GM12878 (cell line): ENCODE results near the gene ACTR5. TPM values are rescaled to one million over a fixed set of nuclear protein-coding genes. Genes with fewer than 3 reads are reported as not detected.

Experiments
- ATAC-seq: fragments of 200-7000 bp; cut with Tn5 transposase; 3 replicates; pipeline ENCODE4 v1.9.1; 2020; ENCODE audit warnings: mild to moderate bottlenecking, moderate library complexity
- BruUV-seq: library from RNA; stranded (reverse); fragments of 400-500 nt; replicated peaks from 2 replicates; lab custom pipeline; 2021; lab: Mats Ljungman, UMichigan
- CTCF ChIA-PET: fragments of 300-600 bp; sonication (Branson Sonifier 250); formaldehyde crosslinking; extraction: SDS; loops from one replicate; lab custom pipeline; 2021; ENCODE audit warnings: inconsistent platforms; lab: Yijun Ruan, JAX
- POLR2A ChIA-PET: fragments of 350-600 bp; formaldehyde crosslinking; extraction: SDS; loops from one replicate; lab custom pipeline; 2021; ENCODE audit warnings: inconsistent platforms; lab: Charles Lee
- RAD21 ChIA-PET: fragments of 300-600 bp; sonication (Branson Sonifier 250); formaldehyde crosslinking; loops from one replicate; lab custom pipeline; 2023; ENCODE audit warnings: antibody characterized with exemption; ENCODE audit not compliant: unreplicated experiment; lab: Charles Lee
- SMC1A ChIA-PET: fragments of 300-600 bp; sonication (Branson Sonifier 250); formaldehyde crosslinking; loops from one replicate; lab custom pipeline; 2023; ENCODE audit not compliant: unreplicated experiment, uncharacterized antibody; lab: Charles Lee
- DNase-seq: peaks from one replicate; pipeline ENCODE4 v3.0.0-alpha.2; 2011; ENCODE audit warnings: low read depth, low spot score
- FAIRE-seq: peaks from 3 replicates; lab custom pipeline; 2011; peaks lifted over from hg19 to GRCh38; lab: Jason Lieb, UNC
- H2AFZ ChIP-seq: 2 replicates; pipeline ENCODE4 v1.6.0; 2011; ENCODE audit warnings: low read depth, low read length, control low read depth; ENCODE audit not compliant: control insufficient read depth
- H3K27ac ChIP-seq: 2 replicates; pipeline ENCODE4 v1.5.1; 2011; ENCODE audit warnings: control low read depth; ENCODE audit not compliant: control insufficient read depth, insufficient read depth
- H3K27me3 ChIP-seq, 2 experiments: replicated peaks in 1 of 2; 2 replicates each; pipeline versions ENCODE4 v1.6.0 to v1.6.1; 2011; ENCODE audit warnings: low read length in 1 of 2; ENCODE audit not compliant: control insufficient read depth in 2 of 2, insufficient read depth in 2 of 2
- H3K36me3 ChIP-seq, 2 experiments: 2 replicates each; pipeline ENCODE4 v1.5.1; 2011; ENCODE audit warnings: low read length in 1 of 2; ENCODE audit not compliant: control insufficient read depth in 2 of 2, insufficient read depth in 2 of 2
- H3K4me1 ChIP-seq: 2 replicates; pipeline ENCODE4 v1.6.1; 2011; ENCODE audit warnings: mild to moderate bottlenecking, low read length, moderate library complexity, mixed read lengths; ENCODE audit not compliant: control insufficient read depth, insufficient read depth
- H3K4me2 ChIP-seq: 2 replicates; pipeline ENCODE4 v1.6.0; 2011; ENCODE audit warnings: control low read depth; ENCODE audit not compliant: control insufficient read depth, insufficient read depth
- H3K4me3 ChIP-seq: fragments of 200-600 bp; sonication (generic); 2 replicates; pipeline ENCODE4 v1.5.1; 2016
- H3K79me2 ChIP-seq: 2 replicates; pipeline ENCODE4 v1.6.0; 2011; ENCODE audit warnings: low read length; ENCODE audit not compliant: control insufficient read depth, insufficient read depth
- H3K9ac ChIP-seq: 2 replicates; pipeline ENCODE4 v1.8.0; 2011; ENCODE audit warnings: low read length, control low read depth, mixed read lengths; ENCODE audit not compliant: control insufficient read depth, insufficient read depth
- H3K9me3 ChIP-seq: replicated peaks from 3 replicates; pipeline ENCODE4 v1.5.1; 2011; ENCODE audit warnings: mild to moderate bottlenecking, low read length; ENCODE audit not compliant: control insufficient read depth, insufficient read depth
- H4K20me1 ChIP-seq: 2 replicates; pipeline ENCODE4 v1.6.0; 2011; ENCODE audit not compliant: control insufficient read depth, insufficient read depth
- CBX5 ChIP-seq: sonication (generic); IDR thresholded peaks from 2 replicates; pipeline ENCODE4 v1.6.1; 2016; ENCODE audit warnings: low read depth, moderate library complexity, mild to moderate bottlenecking, inconsistent platforms
- GABPA ChIP-seq: IDR thresholded peaks from 2 replicates; pipeline ENCODE4 v1.6.1; 2014; ENCODE audit warnings: antibody characterized with exemption, low read depth, mild to moderate bottlenecking, inconsistent platforms
- HDAC6 ChIP-seq: fragments of 200-600 bp; sonication (generic); IDR thresholded peaks from one replicate; pipeline ENCODE4 v1.8.0; 2017; ENCODE audit warnings: antibody characterized with exemption; ENCODE audit not compliant: unreplicated experiment
- RAD21 ChIP-seq: IDR thresholded peaks from 2 replicates; pipeline ENCODE4 v1.6.1; 2011; ENCODE audit warnings: mild to moderate bottlenecking, low read depth, low read length, moderate library complexity; ENCODE audit not compliant: insufficient read depth
- SMC3 ChIP-seq: IDR thresholded peaks from 2 replicates; pipeline ENCODE4 v1.6.1; 2011; ENCODE audit warnings: low read length, improper control_type of control experiment, borderline replicate concordance
- SUPT20H ChIP-seq: IDR thresholded peaks from 2 replicates; pipeline ENCODE4 v1.6.1; 2011; ENCODE audit warnings: low read depth, mild to moderate bottlenecking, low read length, moderate library complexity, borderline replicate concordance; ENCODE audit not compliant: control insufficient read depth
- YY1 ChIP-seq: IDR thresholded peaks from 2 replicates; pipeline ENCODE4 v1.6.1; 2011; ENCODE audit warnings: low read depth, mild to moderate bottlenecking, low read length
- WGBS: methylation state at CpG from one replicate; pipeline ENCODE4 v1.1.6; 2016; ENCODE audit warnings: low lambda C conversion rate; ENCODE audit not compliant: insufficient replicate concordance, insufficient coverage; ENCODE audit errors: missing lambda C conversion rate; 5-methylcytosine and 5-hydroxymethylcytosine counted together
- in situ Hi-C: fragments of 300-500 bp; cut with MboI; formaldehyde crosslinking; loops from 9 replicates; pipeline ENCODE4 v1.14.3; 2018; ENCODE audit warnings: mixed read lengths
- intact Hi-C: fragments of 100-400 bp; cut with micrococcal nuclease; formaldehyde crosslinking; loops from one replicate; pipeline ENCODE4 v1.14.2; 2022; ENCODE audit not compliant: unreplicated experiment
- polyA plus RNA-seq, 11 experiments: library from polyadenylated mRNA; depleted of rRNA in 4 of 11; unstranded in 6 of 11; stranded (reverse) in 5 of 11; fragments of >200 nt; fragmentation: Nextera tagmentation in 4 of 11; fragmentation: Illumina TruSeq in 1 of 11; extraction: Ambion mirVana in 4 of 11; extraction: Trizol in 1 of 11; gene quantifications; 1 replicate in 1 of 11; 2 replicates in 10 of 11; pipeline versions ENCODE4 v1.2.1 to v1.2.3, GENCODE V29; 2011 to 2016; ENCODE audit warnings: inconsistent platforms in 2 of 11, missing spikeins in 2 of 11, low read depth in 1 of 11
- total RNA-seq, 4 experiments: library from RNA; depleted of rRNA in 3 of 4; stranded (reverse); fragments of >200 nt in 3 of 4; fragmentation: Illumina TruSeq in 1 of 4; extraction: Trizol in 1 of 4; gene quantifications; 2 replicates each; pipeline versions ENCODE4 v1.2.1 to v1.2.3, GENCODE V29; 2013 to 2021
- TF ChIP-seq, protein P1 (sequence below): fragments of 450-650 bp; IDR thresholded peaks from 2 replicates; pipeline ENCODE4 v1.6.1; 2017; ENCODE audit warnings: mild to moderate bottlenecking, moderate library complexity
- TF ChIP-seq, protein P2 (sequence below): fragments of 450-650 bp; IDR thresholded peaks from 2 replicates; pipeline ENCODE4 v1.6.1; 2017; ENCODE audit warnings: antibody characterized with exemption, mild to moderate bottlenecking, moderate library complexity
- TF ChIP-seq, protein P3 (sequence below), 3 experiments: IDR thresholded peaks in 2 of 3; conservative IDR thresholded peaks in 1 of 3; 2 replicates each; pipeline ENCODE4 v1.5.1; 2011; ENCODE audit warnings: low read depth in 3 of 3, low read length in 3 of 3, mild to moderate bottlenecking in 3 of 3, control low read depth in 2 of 3, moderate library complexity in 2 of 3, inconsistent platforms in 1 of 3, mixed read lengths in 1 of 3; ENCODE audit not compliant: control insufficient read depth in 2 of 3, insufficient read depth in 1 of 3; ENCODE audit errors: extremely low read depth in 1 of 3
- TF ChIP-seq, protein P4 (sequence below): IDR thresholded peaks from 2 replicates; pipeline ENCODE4 v1.6.1; 2012; ENCODE audit warnings: low read depth, low read length, improper control_type of control experiment

The ACTR5 gene
- total and polyA plus RNA-seq, 10 of the 15 experiments (the other 5 are each of a cell fraction or from before 2014, with no cell fraction given): 0.52 to 14.7 (median 8.8) TPM

DNA sequence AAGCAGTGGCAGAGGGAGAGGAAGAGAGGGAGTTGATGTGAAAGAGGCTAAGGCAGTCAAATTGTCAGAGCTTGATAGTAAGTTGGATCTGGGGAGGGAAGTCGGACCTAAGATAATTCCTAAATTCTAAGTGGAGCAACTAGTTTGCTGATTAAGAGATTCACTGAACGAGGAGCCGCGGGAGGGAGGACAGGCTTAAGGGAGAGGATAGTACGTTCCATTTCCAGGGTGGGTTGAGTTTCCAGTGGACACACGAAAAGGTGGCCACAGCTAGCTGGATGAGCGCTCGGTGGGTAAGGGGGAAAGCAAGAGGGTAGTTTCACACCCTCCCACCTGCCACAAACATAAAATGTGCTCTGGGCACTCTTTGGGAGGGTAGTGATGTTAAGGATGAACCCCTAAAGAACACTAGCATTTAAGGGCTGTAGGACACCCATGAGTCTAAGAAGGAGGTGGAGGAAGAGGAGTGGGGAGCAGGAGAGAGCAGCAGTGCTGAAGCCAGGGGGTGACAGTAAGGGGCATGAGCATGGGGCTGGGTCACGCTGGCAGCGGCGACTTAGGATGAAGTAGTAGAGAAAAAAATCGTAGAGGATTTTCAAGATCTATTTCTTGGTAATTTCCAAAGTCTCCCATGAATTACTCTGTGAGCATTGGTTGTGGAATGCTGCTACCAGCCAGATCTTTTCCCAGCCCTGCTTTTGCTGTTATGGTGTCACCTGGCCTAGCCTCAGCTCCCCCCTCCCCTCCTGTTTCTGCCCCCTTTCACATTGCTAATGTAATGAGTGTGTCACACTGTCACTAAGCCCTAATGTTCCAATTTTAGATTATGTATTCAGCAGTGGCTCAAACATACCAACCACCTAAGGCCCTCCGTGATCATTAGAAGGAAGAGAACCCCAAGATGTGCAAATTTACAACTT lies 21.4 kb downstream of the ACTR5 start:
- Histone ChIP-seq H3K4me1 (no peaks in the 10 kb centered on the region), H3K27ac (no peak overlapping the region), H3K4me3 (no peak overlapping the region), H3K79me2 (no peaks in the 10 kb centered on the region), H3K9me3 (no peaks in the 10 kb centered on the region), H3K9ac (no peak overlapping the region), H3K4me2 (no peak overlapping the region), H3K36me3 (peaks cover 8 to 16% of the 10 kb centered on the region in 2 experiments), H4K20me1 (no peaks in the 10 kb centered on the region), H3K27me3 (no peaks in the 10 kb centered on the region), H2AFZ (no peak overlapping the region)
- ATAC-seq (no peak), FAIRE-seq (no peak), DNase-seq (no peak)
- ChIA-PET SMC1A (interaction anchor here (1.1 kb wide), 1 partner anchor 19 kb away, joined by 3 read pairs; no protein-coding TSS in a partner anchor), RAD21 (interaction anchor here (0.8 kb wide), 1 partner anchor 124 kb away, joined by 3 read pairs; no protein-coding TSS in a partner anchor), POLR2A (no interaction called here), CTCF (interaction anchor here (1.3 to 11.3 kb wide), 2 partner anchors 17 to 18 kb away, joined by 6 to 74 read pairs; no protein-coding TSS in a partner anchor)
- in situ Hi-C loops: no loop called here
- 85% methylated on average over 13 of the region's 13 CpGs for WGBS
- intact Hi-C loops: no loop called here
- no TSS peak for BruUV-seq
- TF ChIP-seq GABPA (no peak), HDAC6 (no peak), CBX5 (no peak), SUPT20H (no peak), RAD21 (no peak), SMC3 (no peak), YY1 (no peak)
- TF ChIP-seq, protein P1, sequence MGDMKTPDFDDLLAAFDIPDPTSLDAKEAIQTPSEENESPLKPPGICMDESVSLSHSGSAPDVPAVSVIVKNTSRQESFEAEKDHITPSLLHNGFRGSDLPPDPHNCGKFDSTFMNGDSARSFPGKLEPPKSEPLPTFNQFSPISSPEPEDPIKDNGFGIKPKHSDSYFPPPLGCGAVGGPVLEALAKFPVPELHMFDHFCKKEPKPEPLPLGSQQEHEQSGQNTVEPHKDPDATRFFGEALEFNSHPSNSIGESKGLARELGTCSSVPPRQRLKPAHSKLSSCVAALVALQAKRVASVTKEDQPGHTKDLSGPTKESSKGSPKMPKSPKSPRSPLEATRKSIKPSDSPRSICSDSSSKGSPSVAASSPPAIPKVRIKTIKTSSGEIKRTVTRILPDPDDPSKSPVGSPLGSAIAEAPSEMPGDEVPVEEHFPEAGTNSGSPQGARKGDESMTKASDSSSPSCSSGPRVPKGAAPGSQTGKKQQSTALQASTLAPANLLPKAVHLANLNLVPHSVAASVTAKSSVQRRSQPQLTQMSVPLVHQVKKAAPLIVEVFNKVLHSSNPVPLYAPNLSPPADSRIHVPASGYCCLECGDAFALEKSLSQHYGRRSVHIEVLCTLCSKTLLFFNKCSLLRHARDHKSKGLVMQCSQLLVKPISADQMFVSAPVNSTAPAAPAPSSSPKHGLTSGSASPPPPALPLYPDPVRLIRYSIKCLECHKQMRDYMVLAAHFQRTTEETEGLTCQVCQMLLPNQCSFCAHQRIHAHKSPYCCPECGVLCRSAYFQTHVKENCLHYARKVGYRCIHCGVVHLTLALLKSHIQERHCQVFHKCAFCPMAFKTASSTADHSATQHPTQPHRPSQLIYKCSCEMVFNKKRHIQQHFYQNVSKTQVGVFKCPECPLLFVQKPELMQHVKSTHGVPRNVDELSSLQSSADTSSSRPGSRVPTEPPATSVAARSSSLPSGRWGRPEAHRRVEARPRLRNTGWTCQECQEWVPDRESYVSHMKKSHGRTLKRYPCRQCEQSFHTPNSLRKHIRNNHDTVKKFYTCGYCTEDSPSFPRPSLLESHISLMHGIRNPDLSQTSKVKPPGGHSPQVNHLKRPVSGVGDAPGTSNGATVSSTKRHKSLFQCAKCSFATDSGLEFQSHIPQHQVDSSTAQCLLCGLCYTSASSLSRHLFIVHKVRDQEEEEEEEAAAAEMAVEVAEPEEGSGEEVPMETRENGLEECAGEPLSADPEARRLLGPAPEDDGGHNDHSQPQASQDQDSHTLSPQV: no peak
- TF ChIP-seq, protein P2, sequence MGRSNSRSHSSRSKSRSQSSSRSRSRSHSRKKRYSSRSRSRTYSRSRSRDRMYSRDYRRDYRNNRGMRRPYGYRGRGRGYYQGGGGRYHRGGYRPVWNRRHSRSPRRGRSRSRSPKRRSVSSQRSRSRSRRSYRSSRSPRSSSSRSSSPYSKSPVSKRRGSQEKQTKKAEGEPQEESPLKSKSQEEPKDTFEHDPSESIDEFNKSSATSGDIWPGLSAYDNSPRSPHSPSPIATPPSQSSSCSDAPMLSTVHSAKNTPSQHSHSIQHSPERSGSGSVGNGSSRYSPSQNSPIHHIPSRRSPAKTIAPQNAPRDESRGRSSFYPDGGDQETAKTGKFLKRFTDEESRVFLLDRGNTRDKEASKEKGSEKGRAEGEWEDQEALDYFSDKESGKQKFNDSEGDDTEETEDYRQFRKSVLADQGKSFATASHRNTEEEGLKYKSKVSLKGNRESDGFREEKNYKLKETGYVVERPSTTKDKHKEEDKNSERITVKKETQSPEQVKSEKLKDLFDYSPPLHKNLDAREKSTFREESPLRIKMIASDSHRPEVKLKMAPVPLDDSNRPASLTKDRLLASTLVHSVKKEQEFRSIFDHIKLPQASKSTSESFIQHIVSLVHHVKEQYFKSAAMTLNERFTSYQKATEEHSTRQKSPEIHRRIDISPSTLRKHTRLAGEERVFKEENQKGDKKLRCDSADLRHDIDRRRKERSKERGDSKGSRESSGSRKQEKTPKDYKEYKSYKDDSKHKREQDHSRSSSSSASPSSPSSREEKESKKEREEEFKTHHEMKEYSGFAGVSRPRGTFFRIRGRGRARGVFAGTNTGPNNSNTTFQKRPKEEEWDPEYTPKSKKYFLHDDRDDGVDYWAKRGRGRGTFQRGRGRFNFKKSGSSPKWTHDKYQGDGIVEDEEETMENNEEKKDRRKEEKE: no peak
- TF ChIP-seq, protein P3, sequence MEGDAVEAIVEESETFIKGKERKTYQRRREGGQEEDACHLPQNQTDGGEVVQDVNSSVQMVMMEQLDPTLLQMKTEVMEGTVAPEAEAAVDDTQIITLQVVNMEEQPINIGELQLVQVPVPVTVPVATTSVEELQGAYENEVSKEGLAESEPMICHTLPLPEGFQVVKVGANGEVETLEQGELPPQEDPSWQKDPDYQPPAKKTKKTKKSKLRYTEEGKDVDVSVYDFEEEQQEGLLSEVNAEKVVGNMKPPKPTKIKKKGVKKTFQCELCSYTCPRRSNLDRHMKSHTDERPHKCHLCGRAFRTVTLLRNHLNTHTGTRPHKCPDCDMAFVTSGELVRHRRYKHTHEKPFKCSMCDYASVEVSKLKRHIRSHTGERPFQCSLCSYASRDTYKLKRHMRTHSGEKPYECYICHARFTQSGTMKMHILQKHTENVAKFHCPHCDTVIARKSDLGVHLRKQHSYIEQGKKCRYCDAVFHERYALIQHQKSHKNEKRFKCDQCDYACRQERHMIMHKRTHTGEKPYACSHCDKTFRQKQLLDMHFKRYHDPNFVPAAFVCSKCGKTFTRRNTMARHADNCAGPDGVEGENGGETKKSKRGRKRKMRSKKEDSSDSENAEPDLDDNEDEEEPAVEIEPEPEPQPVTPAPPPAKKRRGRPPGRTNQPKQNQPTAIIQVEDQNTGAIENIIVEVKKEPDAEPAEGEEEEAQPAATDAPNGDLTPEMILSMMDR (IDR thresholded peaks at IDR 0.05 in 2 of 3, conservative IDR thresholded peaks at IDR 0.05 in 1 of 3; ENCODE audit: control insufficient read depth in 2 of 3, extremely low read depth in 1 of 3, insufficient read depth in 1 of 3, low read depth in 3 of 3, low read length in 3 of 3): no peak
- TF ChIP-seq, protein P4, sequence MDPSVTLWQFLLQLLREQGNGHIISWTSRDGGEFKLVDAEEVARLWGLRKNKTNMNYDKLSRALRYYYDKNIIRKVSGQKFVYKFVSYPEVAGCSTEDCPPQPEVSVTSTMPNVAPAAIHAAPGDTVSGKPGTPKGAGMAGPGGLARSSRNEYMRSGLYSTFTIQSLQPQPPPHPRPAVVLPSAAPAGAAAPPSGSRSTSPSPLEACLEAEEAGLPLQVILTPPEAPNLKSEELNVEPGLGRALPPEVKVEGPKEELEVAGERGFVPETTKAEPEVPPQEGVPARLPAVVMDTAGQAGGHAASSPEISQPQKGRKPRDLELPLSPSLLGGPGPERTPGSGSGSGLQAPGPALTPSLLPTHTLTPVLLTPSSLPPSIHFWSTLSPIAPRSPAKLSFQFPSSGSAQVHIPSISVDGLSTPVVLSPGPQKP: no peak
